ENCODE data around the gene RBM43. TPM values are rescaled to one million over a fixed set of nuclear protein-coding genes. Genes with fewer than 3 reads are reported as not detected.

The RBM43 gene
- total RNA-seq: 2.8 and 3.1 TPM in 2 replicates

DNA sequence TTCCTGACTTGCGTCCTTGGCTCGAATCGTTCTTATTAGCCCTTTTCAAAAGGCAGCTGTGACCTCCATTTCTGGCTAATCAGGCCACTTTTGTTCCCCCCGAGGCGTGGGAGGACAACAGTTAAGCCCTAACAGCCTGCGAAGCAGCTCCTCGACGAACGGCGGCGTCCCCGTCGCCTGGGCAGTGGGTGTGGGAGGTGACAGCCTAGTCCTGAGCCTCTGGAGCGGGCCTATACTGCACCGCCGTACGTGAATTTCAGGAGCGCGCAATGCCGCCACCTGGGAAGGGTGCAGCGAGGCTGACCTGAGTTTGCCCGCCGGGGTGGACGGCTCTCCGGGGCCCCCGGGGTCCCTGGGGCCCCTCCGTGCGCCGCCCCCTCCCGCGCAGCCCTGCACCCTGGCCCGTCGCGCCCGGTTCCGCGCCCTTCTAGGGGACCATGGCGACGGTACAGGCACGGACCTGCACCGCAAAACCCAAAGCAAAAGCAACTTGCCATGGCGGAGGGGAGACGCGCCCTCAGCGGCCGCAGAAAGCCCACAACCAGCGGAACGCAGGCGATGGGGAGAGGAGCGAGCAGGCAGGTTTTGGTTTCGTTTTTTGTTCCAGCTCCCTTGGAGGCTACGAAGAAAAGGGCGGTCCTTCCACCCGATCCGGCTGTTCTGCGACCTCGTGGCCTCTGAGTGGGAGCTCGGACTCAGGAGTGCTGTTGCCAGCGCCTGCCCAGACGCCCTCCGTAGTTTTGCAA lies at the start of gene RBM43:
TSS of gene RBM43 (minus strand) at position 633 of the 746 bp plus-strand sequence. CDS start at position 497, 136 bp downstream.

Other genes with a start within 250 kb of the RBM43 start
- 13.0 and 13.5 TPM in 2 replicates for gene NMI, start 27.8 kb upstream of the RBM43 start, total RNA-seq
- 0.18 and 1.8 TPM in 2 replicates for gene TNFAIP6, start 95.7 kb upstream of the RBM43 start, total RNA-seq
- gene RIF1, start 148.0 kb upstream of the RBM43 start, total RNA-seq: 31.6 and 37.6 TPM in 2 replicates